H1 (cell line): Measurements from ENCODE around the gene COL4A1. TPM values are rescaled to one million over a fixed set of nuclear protein-coding genes. Genes with fewer than 3 reads are reported as not detected.

Experiments used
- CTCF ChIA-PET: fragments of 300-600 bp; sonication (Branson Sonifier 250); formaldehyde crosslinking; loops from one replicate; lab custom pipeline; 2021; ENCODE audit not compliant: partially characterized antibody; lab: Charles Lee
- POLR2A ChIA-PET: fragments of 300-600 bp; sonication (Branson Sonifier 250); formaldehyde crosslinking; loops from one replicate; lab custom pipeline; 2021; ENCODE audit warnings: inconsistent platforms; ENCODE audit not compliant: partially characterized antibody; lab: Charles Lee
- DNase-seq, 2 experiments: peaks; one replicate each; pipeline versions ENCODE4 v3.0.0 to v3.0.0-alpha.2; 2010 to 2022; ENCODE audit warnings: low spot score in 2 of 2, low read depth in 1 of 2, mixed read lengths in 1 of 2
- FAIRE-seq: peaks from 2 replicates; lab custom pipeline; 2011; peaks lifted over from hg19 to GRCh38; lab: Jason Lieb, UNC
- H2AFZ ChIP-seq: 2 replicates; pipeline ENCODE4 v1.8.1; 2012; ENCODE audit warnings: low read length, inconsistent platforms
- H2AK5ac ChIP-seq: 2 replicates; pipeline ENCODE4 v1.6.1; 2013; ENCODE audit warnings: low read depth, low read length
- H2BK120ac ChIP-seq: replicated peaks from 2 replicates; pipeline ENCODE3; 2013; ENCODE audit warnings: low read depth, low read length, inconsistent platforms
- H2BK12ac ChIP-seq: 2 replicates; pipeline ENCODE4 v1.6.1; 2013; ENCODE audit warnings: low read depth, low read length
- H2BK15ac ChIP-seq: 2 replicates; pipeline ENCODE4 v1.6.1; 2013; ENCODE audit warnings: low read length
- H2BK20ac ChIP-seq: 2 replicates; pipeline ENCODE4 v1.6.1; 2013; ENCODE audit warnings: low read length
- H2BK5ac ChIP-seq: 2 replicates; pipeline ENCODE4 v1.6.1; 2013; ENCODE audit warnings: low read depth, low read length
- H3K14ac ChIP-seq: 2 replicates; pipeline ENCODE4 v1.6.1; 2013; ENCODE audit warnings: inconsistent platforms; ENCODE audit not compliant: insufficient read length
- H3K18ac ChIP-seq: 2 replicates; pipeline ENCODE4 v1.6.1; 2013; ENCODE audit warnings: low read length; ENCODE audit errors: extremely low read depth
- H3K23ac ChIP-seq: 2 replicates; pipeline ENCODE4 v1.6.1; 2013; ENCODE audit warnings: inconsistent platforms; ENCODE audit not compliant: insufficient read length
- H3K23me2 ChIP-seq: 2 replicates; pipeline ENCODE4 v1.6.1; 2013; ENCODE audit warnings: low read depth, low read length
- H3K27ac ChIP-seq: 2 replicates; pipeline ENCODE4 v1.6.1; 2011; ENCODE audit warnings: low read depth, low read length, inconsistent platforms
- H3K27me3 ChIP-seq, 4 experiments: replicated peaks in 1 of 4; 1 replicate in 1 of 4; 2 replicates in 3 of 4; pipeline versions ENCODE4 v1.6.1 to v1.8.1; 2011 to 2013; ENCODE audit warnings: low read length in 3 of 4, mild to moderate bottlenecking in 3 of 4, inconsistent platforms in 2 of 4, mixed read lengths in 2 of 4, moderate library complexity in 1 of 4; ENCODE audit not compliant: control insufficient read depth in 3 of 4, insufficient read depth in 3 of 4; ENCODE audit errors: extremely low read depth in 1 of 4
- H3K36me3 ChIP-seq, 4 experiments: 2 replicates each; pipeline versions ENCODE4 v1.6.1 to v1.8.1; 2011 to 2013; ENCODE audit warnings: mild to moderate bottlenecking in 4 of 4, low read length in 3 of 4, moderate library complexity in 2 of 4, control low read depth in 1 of 4, inconsistent platforms in 1 of 4; ENCODE audit not compliant: insufficient read depth in 4 of 4, control insufficient read depth in 2 of 4
- H3K4ac ChIP-seq: replicated peaks from 2 replicates; pipeline ENCODE3; 2013; ENCODE audit warnings: low read length, low read depth, mixed read lengths, inconsistent platforms; ENCODE audit not compliant: insufficient read length
- H3K4me1 ChIP-seq, 4 experiments: replicated peaks in 1 of 4; 1 replicate in 1 of 4; 2 replicates in 3 of 4; pipeline versions ENCODE4 v1.6.1 to v1.8.1; 2011 to 2013; ENCODE audit warnings: low read length in 3 of 4, inconsistent platforms in 2 of 4, mixed read lengths in 1 of 4; ENCODE audit not compliant: insufficient read depth in 4 of 4, control insufficient read depth in 3 of 4
- H3K4me2 ChIP-seq, 2 experiments: 2 replicates each; pipeline versions ENCODE4 v1.6.1 to v1.8.1; 2011 to 2013; ENCODE audit warnings: low read depth in 2 of 2, low read length in 2 of 2, control low read depth in 1 of 2, inconsistent platforms in 1 of 2, mild to moderate bottlenecking in 1 of 2; ENCODE audit not compliant: insufficient read depth in 1 of 2
- H3K4me3 ChIP-seq, 4 experiments: fragments of 200-600, 300-600 bp in 1 of 4; sonication (generic), shearing (Covaris generic), sonication (Bioruptor Twin) in 1 of 4; 2 replicates each; pipeline versions ENCODE4 v1.5.1 to v1.8.1; 2011 to 2016; ENCODE audit warnings: low read length in 4 of 4, low read depth in 3 of 4, control low read depth in 2 of 4, inconsistent platforms in 2 of 4, mild to moderate bottlenecking in 2 of 4, mixed read lengths in 1 of 4, moderate library complexity in 1 of 4; ENCODE audit not compliant: insufficient read depth in 2 of 4; ENCODE audit errors: extremely low read depth in 1 of 4
- H3K56ac ChIP-seq: replicated peaks from 2 replicates; pipeline ENCODE3; 2013; ENCODE audit warnings: low read depth, mild to moderate bottlenecking, mixed read lengths, low read length, inconsistent platforms; ENCODE audit not compliant: insufficient read length
- H3K79me1 ChIP-seq: 2 replicates; pipeline ENCODE4 v1.6.1; 2013; ENCODE audit warnings: low read depth, low read length, control low read depth
- H3K79me2 ChIP-seq, 2 experiments: 2 replicates each; pipeline versions ENCODE4 v1.6.1 to v1.8.1; 2012 to 2013; ENCODE audit warnings: low read length in 2 of 2, mild to moderate bottlenecking in 2 of 2, inconsistent platforms in 1 of 2; ENCODE audit not compliant: insufficient read depth in 2 of 2, control insufficient read depth in 1 of 2
- H3K9ac ChIP-seq, 4 experiments: replicated peaks in 1 of 4; 1 replicate in 1 of 4; 2 replicates in 3 of 4; pipeline versions ENCODE4 v1.6.1 to v1.8.1; 2011 to 2013; ENCODE audit warnings: low read depth in 3 of 4, low read length in 3 of 4, control low read depth in 2 of 4, mild to moderate bottlenecking in 2 of 4, moderate library complexity in 2 of 4, inconsistent platforms in 1 of 4; ENCODE audit errors: extremely low read depth in 1 of 4
- H3K9me3 ChIP-seq, 2 experiments: 2 replicates each; pipeline versions ENCODE4 v1.6.1 to v1.8.1; 2012 to 2013; ENCODE audit warnings: mild to moderate bottlenecking in 2 of 2, moderate library complexity in 2 of 2, control low read depth in 1 of 2, inconsistent platforms in 1 of 2, low read depth in 1 of 2, low read length in 1 of 2, mixed read lengths in 1 of 2; ENCODE audit not compliant: insufficient read depth in 2 of 2
- H4K20me1 ChIP-seq, 2 experiments: replicated peaks in 1 of 2; 2 replicates each; pipeline versions ENCODE3 to v1.8.1; 2011 to 2013; ENCODE audit warnings: inconsistent platforms in 2 of 2, low read length in 2 of 2, mild to moderate bottlenecking in 1 of 2; ENCODE audit not compliant: insufficient read depth in 2 of 2, control insufficient read depth in 1 of 2
- H4K5ac ChIP-seq: 2 replicates; pipeline ENCODE4 v1.6.1; 2013; ENCODE audit warnings: low read length, low read depth, mixed read lengths, inconsistent platforms; ENCODE audit not compliant: insufficient read length
- H4K8ac ChIP-seq: 2 replicates; pipeline ENCODE4 v1.8.0; 2013; ENCODE audit warnings: mild to moderate bottlenecking, moderate library complexity, low read length, inconsistent platforms; ENCODE audit not compliant: insufficient read depth; ENCODE audit errors: extremely low read depth
- H4K91ac ChIP-seq: replicated peaks from 2 replicates; pipeline ENCODE3; 2013; ENCODE audit warnings: low read length, mixed read lengths, inconsistent platforms; ENCODE audit not compliant: insufficient read length
- ASH2L ChIP-seq: fragments of 200-600, 300-600 bp; sonication (generic); IDR thresholded peaks from one replicate; pipeline ENCODE4 v1.7.1; 2017; ENCODE audit warnings: low read length
- SUZ12 ChIP-seq: fragments of 200-600 bp; sonication (generic); IDR thresholded peaks from 2 replicates; pipeline ENCODE4 v1.6.1; 2012; ENCODE audit warnings: mild to moderate bottlenecking, inconsistent platforms, low read length, moderate library complexity, mixed read lengths
- WGBS, 2 experiments: shearing (Covaris generic) in 1 of 2; methylation state at CpG; one replicate each; pipeline versions ENCODE4 v1.1.6 to v1.1.7; 2013 to 2015; ENCODE audit warnings: low lambda C conversion rate in 2 of 2, mixed read lengths in 2 of 2, inconsistent platforms in 1 of 2, low coverage in 1 of 2, missing lambda C conversion rate in 1 of 2; ENCODE audit not compliant: insufficient replicate concordance in 2 of 2, insufficient coverage in 1 of 2, insufficient read length in 1 of 2; ENCODE audit errors: extremely low coverage in 1 of 2, missing lambda C conversion rate in 1 of 2; 5-methylcytosine and 5-hydroxymethylcytosine counted together
- polyA plus RNA-seq, 7 experiments: library from polyadenylated mRNA; depleted of rRNA in 3 of 7; stranded (reverse) in 5 of 7; unstranded in 2 of 7; fragments of >200 nt in 5 of 7; fragments of 200-250 nt in 2 of 7; gene quantifications; 1 replicate in 5 of 7; 2 replicates in 1 of 7; 4 replicates in 1 of 7; pipeline versions ENCODE4 v1.2.1 to v1.2.3, GENCODE V29; 2011 to 2013; ENCODE audit warnings: missing spikeins in 2 of 7, mixed read lengths in 2 of 7
- total RNA-seq: library from RNA; stranded (reverse); fragmentation: NEBNext Ultra II Directional; extraction: Animal tissue kit (Norgen Biotek cat#: 25700); gene quantifications from 2 replicates; pipeline ENCODE4 v1.2.1, GENCODE V29; 2021

Gene COL4A1
- total and polyA plus RNA-seq, 2 of the 8 experiments (the other 6 are each of a cell fraction or from before 2014, with no cell fraction given), result 30.7 to 82.0 TPM

DNA sequence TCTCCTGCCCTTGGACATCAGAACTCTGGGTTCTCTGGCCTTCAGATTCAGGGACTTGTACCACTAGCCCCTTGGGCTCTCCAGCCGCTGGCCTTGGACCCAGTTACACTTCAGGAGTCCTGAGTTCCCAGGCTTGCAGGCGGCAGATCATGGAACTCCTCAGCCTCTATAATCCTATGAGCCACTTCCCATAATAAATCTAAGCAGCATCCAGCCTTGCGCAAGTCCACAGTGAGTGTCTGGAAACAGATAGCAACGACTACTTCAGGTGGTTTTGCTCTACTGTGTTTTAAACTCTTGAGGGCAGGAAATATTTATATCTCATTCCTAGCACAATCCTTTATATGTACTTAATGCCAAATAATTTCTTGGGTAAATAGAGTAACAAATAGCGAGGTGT lies 92.3 kb downstream of the COL4A1 start:
- FAIRE-seq (no peak), DNase-seq (no peak)
- Histone ChIP-seq H3K9ac (no peak overlapping the region), H3K4me3 (no peak overlapping the region), H3K4me1 (peaks cover 0 to 2% (median under 1%) of the 10 kb centered on the region in 4 experiments; a peak in 1 of 7 replicates), H3K36me3 (peaks cover 0 to 2% (median under 1%) of the 10 kb centered on the region in 4 experiments; a peak in 2 of 8 replicates), H3K23ac (no peak overlapping the region), H2BK20ac (no peak overlapping the region), H4K5ac (no peak overlapping the region), H3K9me3 (no peaks in the 10 kb centered on the region), H4K20me1 (peaks cover 2 to 3% of the 10 kb centered on the region in 2 experiments), H3K23me2 (no peaks in the 10 kb centered on the region), H2AK5ac (no peak overlapping the region), H3K79me1 (0 out of 2 replicates have a peak, but pooled peaks cover 2% of the 10 kb centered on the region), H3K79me2 (no peaks in the 10 kb centered on the region; a peak in 1 of 4 replicates), H3K14ac (no peak overlapping the region), H3K27me3 (no peaks in the 10 kb centered on the region), H2BK15ac (no peak overlapping the region), H4K91ac (no peak overlapping the region), H3K27ac (no peak overlapping the region), H3K18ac (no peak overlapping the region), H3K4me2 (no peak overlapping the region), H2BK12ac (no peak overlapping the region), H3K4ac (no peak overlapping the region), H2BK5ac (0 out of 2 replicates have a peak overlapping the region, but pooled peaks have one; percentile 40), H4K8ac (no peak overlapping the region), H2AFZ (no peak overlapping the region), H2BK120ac (no peak overlapping the region), H3K56ac (no peak overlapping the region)
- no peak for TF ChIP-seq ASH2L
- no peak for TF ChIP-seq SUZ12
- ChIA-PET POLR2A (no interaction called here), CTCF (no interaction called here)
- 90% methylated on average over 3 of the region's 5 CpGs; no CpG with 5 or more reads in 1 of the 2 experiments for WGBS, 2 experiments
